Endothelial cell of umbilical vein (primary cell): ENCODE data around the gene MTCL1. TPM values are rescaled to one million over a fixed set of nuclear protein-coding genes. Genes with fewer than 3 reads are reported as not detected.
A peak's percentile ranks its signal among the peaks of the same experiment; 100 is the strongest.

Source experiments
- BruUV-seq: library from RNA; stranded (reverse); fragments of 400-500 nt; replicated peaks from 2 replicates; lab custom pipeline; 2021; lab: Mats Ljungman, UMichigan
- CTCF ChIA-PET: fragments of 300-600, 350-600 bp; sonication (Branson Sonifier 250); formaldehyde crosslinking; loops from one replicate; lab custom pipeline; 2021; ENCODE audit warnings: antibody characterized with exemption, inconsistent platforms; lab: Charles Lee
- POLR2A ChIA-PET: fragments of 300-600, 350-600 bp; sonication (Branson Sonifier 250); formaldehyde crosslinking; loops from one replicate; lab custom pipeline; 2021; ENCODE audit warnings: antibody characterized with exemption, inconsistent platforms; lab: Charles Lee
- DNase-seq: peaks from one replicate; pipeline ENCODE4 v3.0.0-alpha.2; 2011; ENCODE audit warnings: low read depth, low spot score
- FAIRE-seq: peaks from 2 replicates; lab custom pipeline; 2011; peaks lifted over from hg19 to GRCh38; lab: Jason Lieb, UNC
- H2AFZ ChIP-seq: 2 replicates; pipeline ENCODE4 v1.6.0; 2012; ENCODE audit warnings: low read depth, low read length, control low read depth, inconsistent platforms
- H3K27ac ChIP-seq: 2 replicates; pipeline ENCODE4 v1.5.1; 2011; ENCODE audit warnings: low read depth, mild to moderate bottlenecking, control low read depth, low read length, moderate library complexity; ENCODE audit not compliant: insufficient read depth
- H3K27me3 ChIP-seq, 2 experiments: 2 replicates each; pipeline versions ENCODE4 v1.6.0 to v1.6.1; 2011; ENCODE audit warnings: low read length in 2 of 2, mixed read lengths in 1 of 2; ENCODE audit not compliant: control insufficient read depth in 2 of 2, insufficient read depth in 2 of 2
- H3K36me3 ChIP-seq, 2 experiments: 2 replicates in 1 of 2; 3 replicates in 1 of 2; pipeline ENCODE4 v1.5.1; 2011; ENCODE audit warnings: low read length in 2 of 2, mild to moderate bottlenecking in 1 of 2, moderate library complexity in 1 of 2; ENCODE audit not compliant: control insufficient read depth in 2 of 2, insufficient read depth in 2 of 2; ENCODE audit errors: extremely low read depth in 1 of 2
- H3K4me1 ChIP-seq: 3 replicates; pipeline ENCODE4 v1.5.1; 2011; ENCODE audit warnings: mild to moderate bottlenecking, low read length; ENCODE audit not compliant: control insufficient read depth, insufficient read depth; ENCODE audit errors: extremely low read depth
- H3K4me2 ChIP-seq: 2 replicates; pipeline ENCODE4 v1.6.1; 2011; ENCODE audit warnings: low read length, control low read depth, mixed read lengths; ENCODE audit not compliant: insufficient read depth
- H3K4me3 ChIP-seq, 3 experiments: fragments of 200-600 bp in 1 of 3; sonication (generic), shearing (Covaris generic) in 1 of 3; replicated peaks in 1 of 3; 2 replicates each; pipeline ENCODE4 v1.5.1; 2011 to 2016; ENCODE audit warnings: control low read depth in 3 of 3, low read length in 3 of 3, mild to moderate bottlenecking in 2 of 3, inconsistent platforms in 1 of 3, low read depth in 1 of 3, moderate library complexity in 1 of 3; ENCODE audit not compliant: insufficient read depth in 1 of 3
- H3K79me2 ChIP-seq: 2 replicates; pipeline ENCODE4 v1.6.0; 2012; ENCODE audit warnings: low read length, inconsistent platforms; ENCODE audit not compliant: control insufficient read depth, insufficient read depth
- H3K9ac ChIP-seq: replicated peaks from 2 replicates; pipeline ENCODE3; 2011; ENCODE audit warnings: low read length, control low read depth; ENCODE audit not compliant: insufficient read depth; ENCODE audit errors: extremely low read depth
- H3K9me1 ChIP-seq: replicated peaks from 3 replicates; pipeline ENCODE4 v1.6.0; 2011; ENCODE audit warnings: mild to moderate bottlenecking, low read length; ENCODE audit not compliant: control insufficient read depth, insufficient read depth; ENCODE audit errors: extremely low read depth
- H3K9me3 ChIP-seq: replicated peaks from 2 replicates; pipeline ENCODE4 v1.5.1; 2012; ENCODE audit warnings: low read length, inconsistent platforms; ENCODE audit not compliant: control insufficient read depth, insufficient read depth
- H4K20me1 ChIP-seq: replicated peaks from 2 replicates; pipeline ENCODE3; 2011; ENCODE audit warnings: mild to moderate bottlenecking, low read length; ENCODE audit not compliant: control insufficient read depth, insufficient read depth; ENCODE audit errors: extremely low read depth
- CTCF ChIP-seq, 2 donors: IDR thresholded peaks; 1 replicate in 1 of 2; 2 replicates in 1 of 2; pipeline ENCODE4 v1.5.1; 2011; ENCODE audit warnings: low read length in 2 of 2, mild to moderate bottlenecking in 2 of 2, moderate library complexity in 2 of 2, control low read depth in 1 of 2, inconsistent platforms in 1 of 2, low read depth in 1 of 2; ENCODE audit not compliant: insufficient read depth in 1 of 2; ENCODE audit errors: extremely low read depth in 1 of 2
- EZH2 ChIP-seq: IDR thresholded peaks from 2 replicates; pipeline ENCODE4 v1.6.1; 2012; ENCODE audit warnings: borderline replicate concordance, low read depth, mild to moderate bottlenecking, moderate library complexity, low read length, inconsistent platforms; ENCODE audit not compliant: severe bottlenecking
- FOS ChIP-seq: IDR thresholded peaks from 2 replicates; pipeline ENCODE4 v1.6.1; 2011; ENCODE audit warnings: mild to moderate bottlenecking, low read length, moderate library complexity, borderline replicate concordance; ENCODE audit not compliant: insufficient read depth
- GATA2 ChIP-seq: IDR thresholded peaks from 2 replicates; pipeline ENCODE4 v1.7.0; 2011; ENCODE audit warnings: low read depth, mild to moderate bottlenecking, moderate library complexity, mixed read lengths, low read length; ENCODE audit not compliant: insufficient read length, insufficient read depth
- JUN ChIP-seq: IDR thresholded peaks from 2 replicates; pipeline ENCODE4 v1.6.1; 2011; ENCODE audit warnings: borderline replicate concordance, low read depth; ENCODE audit not compliant: insufficient read length, insufficient read depth
- MAX ChIP-seq: IDR thresholded peaks from 2 replicates; pipeline ENCODE4 v1.6.1; 2011; ENCODE audit not compliant: insufficient read depth, insufficient read length
- MYC ChIP-seq: IDR thresholded peaks from one replicate; pipeline ENCODE4 v1.6.1; 2011; ENCODE audit warnings: mild to moderate bottlenecking, low read depth, low read length
- POLR2A ChIP-seq: IDR thresholded peaks from 2 replicates; pipeline ENCODE4 v1.6.1; 2012; ENCODE audit warnings: low read depth, mild to moderate bottlenecking, control low read depth, low read length
- POLR2AphosphoS5 ChIP-seq: IDR thresholded peaks from 2 replicates; pipeline ENCODE4 v1.6.1; 2012; ENCODE audit warnings: low read depth, mild to moderate bottlenecking, control low read depth, low read length, moderate library complexity; ENCODE audit not compliant: insufficient read depth
- dilution Hi-C: fragments of 300-500 bp; cut with MboI; formaldehyde crosslinking; loops from one replicate; pipeline ENCODE4 v1.15.0; 2019; ENCODE audit warnings: low sequenced_read_pairs; ENCODE audit not compliant: extremely low pct_ligation_motif_present
- intact Hi-C: fragments of 100-400 bp; cut with micrococcal nuclease; formaldehyde crosslinking; loops from one replicate; pipeline ENCODE4 v1.10.0; 2022
- polyA plus RNA-seq, 4 experiments: library from polyadenylated mRNA; depleted of rRNA in 3 of 4; stranded (reverse) in 3 of 4; unstranded in 1 of 4; fragments of >200 nt; gene quantifications; 2 replicates each; pipeline versions ENCODE4 v1.2.1 to v1.2.3, GENCODE V29; 2011 to 2012; ENCODE audit warnings: missing spikeins in 1 of 4
- total RNA-seq: library from RNA; stranded (reverse); gene quantifications from 2 replicates; pipeline ENCODE4 v1.2.3, GENCODE V29; 2021

Gene MTCL1
- total and polyA plus RNA-seq, 2 donors (not counting 3 experiments of a cell fraction or from before 2014, with no cell fraction given) = 11.9 to 75.7 TPM

GRCh38 chr18:8735274-8735673 lies 29.9 kb downstream of the MTCL1 start:
- TF ChIP-seq FOS (no peak), MAX (no peak), CTCF (IDR thresholded peaks at IDR 0.05; ENCODE audit: extremely low read depth in 1 of 2, insufficient read depth in 1 of 2, low read depth in 1 of 2, low read length in 2 of 2) (no peak), EZH2 (no peak), POLR2A (no peak), JUN (no peak), POLR2AphosphoS5 (no peak), MYC (no peak), GATA2 (no peak)
- no peaks in the 10 kb centered on the region for H3K9me3 ChIP-seq
- DNase-seq (no peak), FAIRE-seq (no peak)
- dilution Hi-C loops = no loop called here
- BruUV-seq = no TSS peak
- H3K36me3 ChIP-seq = no peaks in the 10 kb centered on the region
- peaks cover 60% of the 10 kb centered on the region for H3K79me2 ChIP-seq
- H4K20me1 ChIP-seq = no peaks in the 10 kb centered on the region
- no peaks in the 10 kb centered on the region for H3K9me1 ChIP-seq
- ChIA-PET CTCF (no interaction called here), POLR2A (interaction anchor here (1.4 kb wide), 1 partner anchor 12 kb away, joined by 3 read pairs; no protein-coding TSS in a partner anchor)
- H3K4me2 ChIP-seq = no peak overlapping the region
- H3K27me3 ChIP-seq = no peaks in the 10 kb centered on the region
- H3K4me3 ChIP-seq = no peak overlapping the region
- no peak overlapping the region for H2AFZ ChIP-seq
- H3K9ac ChIP-seq = no peak overlapping the region
- H3K27ac ChIP-seq = peak overlapping the region; percentile 25
- intact Hi-C loops = no loop called here
- peaks cover 10% of the 10 kb centered on the region for H3K4me1 ChIP-seq
